ENCODE data around the gene SPRYD4. TPM values are rescaled to one million over a fixed set of nuclear protein-coding genes. Genes with fewer than 3 reads are reported as not detected.
"Not testable (repeated sequence)": the region's sequence is repeated elsewhere in the genome, so short reads cannot be mapped to it uniquely, and the experiment has no call there.

The SPRYD4 gene
- polyA plus RNA-seq, 1 experiment: 2.4 TPM

DNA sequence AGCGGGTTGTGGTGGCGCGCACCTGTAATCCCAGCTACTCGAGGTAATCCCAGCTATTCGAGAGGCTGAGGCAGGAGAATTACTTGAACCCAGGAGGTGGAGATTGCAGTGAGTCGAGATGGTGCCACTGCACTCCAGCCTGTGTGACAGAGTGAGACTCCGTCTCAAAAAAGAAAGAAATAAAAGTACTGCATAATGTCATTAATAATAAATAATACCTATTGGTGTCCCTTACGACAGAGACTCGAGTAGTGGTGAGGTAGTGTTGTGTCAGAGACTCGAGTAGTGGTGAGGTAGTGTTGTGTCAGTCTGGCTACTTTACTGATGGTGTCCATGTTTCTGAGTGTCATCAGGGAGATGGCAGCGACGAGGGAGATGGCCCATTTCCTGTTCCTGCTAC is 18.3 kb downstream of the SPRYD4 start:
- CTCF ChIA-PET: interaction anchor here (0.6 kb wide), 1 partner anchor 956 kb away, joined by 5 read pairs; no protein-coding TSS in a partner anchor
- DNase-seq (ENCODE audit: low read depth): no peak
- TF ChIP-seq, protein P1, sequence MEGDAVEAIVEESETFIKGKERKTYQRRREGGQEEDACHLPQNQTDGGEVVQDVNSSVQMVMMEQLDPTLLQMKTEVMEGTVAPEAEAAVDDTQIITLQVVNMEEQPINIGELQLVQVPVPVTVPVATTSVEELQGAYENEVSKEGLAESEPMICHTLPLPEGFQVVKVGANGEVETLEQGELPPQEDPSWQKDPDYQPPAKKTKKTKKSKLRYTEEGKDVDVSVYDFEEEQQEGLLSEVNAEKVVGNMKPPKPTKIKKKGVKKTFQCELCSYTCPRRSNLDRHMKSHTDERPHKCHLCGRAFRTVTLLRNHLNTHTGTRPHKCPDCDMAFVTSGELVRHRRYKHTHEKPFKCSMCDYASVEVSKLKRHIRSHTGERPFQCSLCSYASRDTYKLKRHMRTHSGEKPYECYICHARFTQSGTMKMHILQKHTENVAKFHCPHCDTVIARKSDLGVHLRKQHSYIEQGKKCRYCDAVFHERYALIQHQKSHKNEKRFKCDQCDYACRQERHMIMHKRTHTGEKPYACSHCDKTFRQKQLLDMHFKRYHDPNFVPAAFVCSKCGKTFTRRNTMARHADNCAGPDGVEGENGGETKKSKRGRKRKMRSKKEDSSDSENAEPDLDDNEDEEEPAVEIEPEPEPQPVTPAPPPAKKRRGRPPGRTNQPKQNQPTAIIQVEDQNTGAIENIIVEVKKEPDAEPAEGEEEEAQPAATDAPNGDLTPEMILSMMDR (IDR thresholded peaks at IDR 0.05; ENCODE audit: insufficient read depth, low read depth, low read length): no peak
- H3K27me3 ChIP-seq (ENCODE audit: control insufficient read depth, insufficient read depth, low read length): peaks cover 6% of the 10 kb centered on the region
- H3K36me3 ChIP-seq (ENCODE audit: control insufficient read depth, insufficient read depth, low read length): no peaks in the 10 kb centered on the region
- H3K4me3 ChIP-seq (ENCODE audit: low read depth, low read length): no peak overlapping the region
- POLR2A ChIA-PET: no interaction called here

DNA sequence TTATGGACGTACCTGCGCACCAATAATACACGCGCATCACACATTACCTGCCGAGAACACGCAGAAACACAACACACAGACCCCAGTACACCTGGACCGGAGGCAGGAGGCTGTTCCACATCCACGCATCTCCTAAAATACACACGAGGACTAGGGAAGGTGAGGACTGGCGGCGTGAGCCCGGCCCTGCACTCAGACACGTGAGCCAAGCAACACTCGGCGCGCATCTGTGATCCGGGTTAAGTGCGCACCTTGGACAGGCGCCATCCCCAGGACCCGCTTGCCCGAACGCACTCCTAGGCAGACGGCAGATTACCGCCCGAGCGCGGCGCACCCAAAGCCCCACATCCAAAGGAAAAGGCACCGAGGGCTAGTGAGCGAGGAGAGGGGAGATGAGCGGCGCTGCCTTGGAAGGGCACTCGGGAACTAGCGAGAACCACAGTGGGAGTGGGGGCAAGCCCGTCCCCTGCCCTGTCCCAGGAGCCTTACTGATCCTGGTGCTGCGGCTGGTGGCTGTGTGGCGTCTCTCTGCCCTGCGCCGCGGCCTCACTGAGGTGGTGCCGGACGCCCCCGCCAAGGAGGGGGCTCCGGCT is 19.2 kb downstream of the SPRYD4 start:
- H3K36me3 ChIP-seq (ENCODE audit: control insufficient read depth, insufficient read depth, low read length): no peaks in the 10 kb centered on the region
- CTCF ChIA-PET: interaction anchor here (1.2 kb wide), 1 partner anchor 18 kb away, joined by 3 read pairs; no protein-coding TSS in a partner anchor
- TF ChIP-seq, protein P1 (IDR thresholded peaks at IDR 0.05; ENCODE audit: insufficient read depth, low read depth, low read length): no peak
- POLR2A ChIA-PET: no interaction called here
- no peak for DNase-seq (ENCODE audit: low read depth)
- peak overlapping the region; percentile 52 for H3K4me3 ChIP-seq (ENCODE audit: low read depth, low read length)
- peaks cover 6% of the 10 kb centered on the region for H3K27me3 ChIP-seq (ENCODE audit: control insufficient read depth, insufficient read depth, low read length)

DNA sequence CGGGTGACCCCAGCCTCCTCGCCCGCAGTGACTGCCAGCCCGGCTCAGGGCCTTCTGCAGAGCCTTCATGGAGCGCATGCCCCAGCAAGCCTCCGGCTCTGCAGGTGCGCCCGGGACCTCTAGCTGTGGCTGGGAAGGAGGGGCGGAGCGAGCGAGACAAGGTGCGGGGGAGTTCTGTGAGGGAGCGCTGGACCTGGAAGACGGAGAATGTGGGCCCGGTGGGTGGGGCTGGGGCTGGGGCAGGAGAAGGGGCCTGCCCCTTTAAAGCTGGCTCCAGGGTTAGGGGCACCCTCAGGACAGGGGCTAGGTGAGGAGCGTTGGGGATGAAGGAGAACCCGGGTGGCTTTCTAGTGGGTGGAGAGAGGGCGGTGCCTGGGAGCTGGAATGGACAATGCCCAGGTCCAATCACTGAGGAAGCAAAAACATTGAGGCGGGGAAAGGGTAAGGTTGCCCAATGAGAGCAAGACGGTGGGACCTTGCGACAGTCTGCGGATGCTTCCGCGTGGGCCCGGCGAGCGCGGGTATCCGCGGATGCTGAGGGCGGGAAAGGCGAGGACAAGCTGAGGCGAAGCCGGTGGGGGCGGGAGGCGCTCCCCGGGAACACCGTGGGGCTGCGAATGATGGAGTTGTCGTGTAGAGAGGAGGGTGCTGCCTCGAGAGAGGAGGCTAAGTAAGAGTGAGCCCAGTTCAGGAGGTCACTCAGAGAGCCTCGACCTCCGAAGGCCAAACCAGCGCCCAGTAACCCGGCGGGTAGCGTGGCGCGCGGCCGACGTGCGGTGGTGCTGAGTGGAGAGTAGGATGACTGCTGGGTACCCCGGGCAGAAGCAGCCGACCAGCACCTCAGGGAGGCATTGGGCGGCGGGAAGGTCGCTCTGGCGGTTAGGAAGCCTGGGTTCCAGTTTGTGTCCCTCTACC is 19.9 kb downstream of the SPRYD4 start, which contains the start of gene GLS2:
GLS2 (minus strand) TSS at position 121 of the 915 bp plus-strand sequence; CDS start at position 78, 43 bp downstream.
- peaks cover 6% of the 10 kb centered on the region for H3K27me3 ChIP-seq (ENCODE audit: control insufficient read depth, insufficient read depth, low read length)
- ChIA-PET CTCF (interaction anchor here (0.6 to 1.2 kb wide), 2 partner anchors 17 to 22 kb away, joined by 3 to 4 read pairs; no protein-coding TSS in a partner anchor), POLR2A (interaction anchor here (0.6 kb wide), 1 partner anchor 146 kb away, joined by 4 read pairs; no protein-coding TSS in a partner anchor)
- H3K36me3 ChIP-seq (ENCODE audit: control insufficient read depth, insufficient read depth, low read length): no peaks in the 10 kb centered on the region
- TF ChIP-seq, protein P1 (IDR thresholded peaks at IDR 0.05; ENCODE audit: insufficient read depth, low read depth, low read length): no peak
- H3K4me3 ChIP-seq (ENCODE audit: low read depth, low read length): peak within 1 kb of the TSS; percentile 52
- DNase-seq (ENCODE audit: low read depth): peak; percentile 35

DNA sequence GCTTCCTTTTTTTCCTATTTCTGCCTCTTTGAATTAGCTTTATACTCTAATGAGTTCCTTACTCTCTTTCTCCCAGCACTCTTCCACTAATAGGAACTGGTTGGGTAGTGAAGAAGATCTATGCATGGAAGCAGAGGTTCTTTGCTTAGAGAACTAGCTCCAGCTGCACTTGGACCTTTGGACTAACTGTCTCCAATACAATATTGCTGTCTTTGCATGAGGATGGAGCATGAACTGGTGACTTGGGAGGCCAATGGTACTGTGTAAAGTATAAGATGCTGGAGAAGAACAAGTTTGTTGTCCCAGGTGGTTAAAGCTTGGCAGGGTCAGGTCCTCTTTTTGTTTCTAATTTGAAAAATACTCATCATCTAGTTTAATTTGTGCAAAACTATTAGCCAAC is 22.0 kb downstream of the SPRYD4 start:
- ChIA-PET POLR2A (interaction anchor here (0.6 kb wide), 1 partner anchor 104 kb away, joined by 3 read pairs; no protein-coding TSS in a partner anchor), CTCF (interaction anchor here (0.9 to 3.4 kb wide), 3 partner anchors 13 to 146 kb away, joined by 3 to 15 read pairs (median 4); no protein-coding TSS in a partner anchor)
- TF ChIP-seq, protein P1 (IDR thresholded peaks at IDR 0.05; ENCODE audit: insufficient read depth, low read depth, low read length): no peak

DNA sequence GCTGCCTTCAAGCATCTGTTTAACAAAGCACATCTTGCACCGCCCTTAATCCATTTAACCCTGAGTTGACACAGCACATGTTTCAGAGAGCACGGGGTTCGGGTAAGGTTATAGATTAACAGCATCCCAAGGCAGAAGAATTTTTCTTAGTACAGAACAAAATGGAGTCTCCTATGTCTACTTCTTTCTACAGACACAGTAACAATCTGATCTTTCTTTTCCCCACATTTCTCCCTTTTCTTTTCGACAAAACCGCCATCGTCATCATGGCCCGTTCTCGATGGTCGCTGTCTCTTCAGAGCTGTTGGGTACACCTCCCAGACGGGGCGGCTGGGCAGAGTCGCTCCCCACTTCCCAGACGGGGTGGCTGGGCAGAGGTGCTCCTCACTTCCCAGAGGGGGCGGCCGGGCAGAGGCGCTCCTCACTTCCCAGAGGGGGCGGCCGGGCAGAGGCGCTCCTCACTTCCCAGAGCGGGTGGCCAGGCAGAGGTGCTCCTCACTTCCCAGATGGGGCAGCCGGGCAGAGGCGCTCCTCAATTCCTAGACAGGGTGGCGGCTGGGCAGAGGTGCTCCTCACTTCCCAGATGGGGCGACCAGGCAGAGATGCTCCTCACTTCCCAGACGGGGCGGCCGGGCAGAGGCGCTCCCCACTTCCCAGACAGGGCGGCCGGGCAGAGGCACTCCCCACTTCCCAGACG is 25.2 kb downstream of the SPRYD4 start:
- H3K4me3 ChIP-seq (ENCODE audit: low read depth, low read length); CTCF ChIA-PET; H3K36me3 ChIP-seq (ENCODE audit: control insufficient read depth, insufficient read depth, low read length); POLR2A ChIA-PET; H3K27me3 ChIP-seq (ENCODE audit: control insufficient read depth, insufficient read depth, low read length); DNase-seq (ENCODE audit: low read depth): not testable (repeated sequence)

More for the DNA sequence above, 22.0 kb downstream of the SPRYD4 start:
- Histone ChIP-seq H3K27me3 (ENCODE audit: control insufficient read depth, insufficient read depth, low read length) (peaks cover 6% of the 10 kb centered on the region), H3K36me3 (ENCODE audit: control insufficient read depth, insufficient read depth, low read length) (no peaks in the 10 kb centered on the region), H3K4me3 (ENCODE audit: low read depth, low read length) (no peak overlapping the region)
- DNase-seq (ENCODE audit: low read depth): no peak

DNA sequence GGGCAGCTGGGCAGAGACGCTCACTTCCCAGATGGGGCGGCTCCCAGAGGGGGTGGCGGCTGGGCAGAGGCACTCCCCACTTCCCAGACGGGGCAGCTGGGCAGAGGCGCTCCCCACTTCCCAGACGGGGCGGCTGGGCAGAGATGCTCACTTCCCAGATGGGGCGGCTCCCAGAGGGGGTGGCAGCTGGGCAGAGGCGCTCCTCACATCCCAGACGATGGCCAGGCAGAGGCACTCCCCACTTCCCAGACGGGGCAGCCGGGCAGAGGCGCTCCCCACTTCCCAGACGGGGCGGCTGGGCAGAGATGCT is 25.7 kb downstream of the SPRYD4 start:
- H3K36me3 ChIP-seq (ENCODE audit: control insufficient read depth, insufficient read depth, low read length); CTCF ChIA-PET; H3K4me3 ChIP-seq (ENCODE audit: low read depth, low read length); DNase-seq (ENCODE audit: low read depth); POLR2A ChIA-PET; H3K27me3 ChIP-seq (ENCODE audit: control insufficient read depth, insufficient read depth, low read length): not testable (repeated sequence)

DNA sequence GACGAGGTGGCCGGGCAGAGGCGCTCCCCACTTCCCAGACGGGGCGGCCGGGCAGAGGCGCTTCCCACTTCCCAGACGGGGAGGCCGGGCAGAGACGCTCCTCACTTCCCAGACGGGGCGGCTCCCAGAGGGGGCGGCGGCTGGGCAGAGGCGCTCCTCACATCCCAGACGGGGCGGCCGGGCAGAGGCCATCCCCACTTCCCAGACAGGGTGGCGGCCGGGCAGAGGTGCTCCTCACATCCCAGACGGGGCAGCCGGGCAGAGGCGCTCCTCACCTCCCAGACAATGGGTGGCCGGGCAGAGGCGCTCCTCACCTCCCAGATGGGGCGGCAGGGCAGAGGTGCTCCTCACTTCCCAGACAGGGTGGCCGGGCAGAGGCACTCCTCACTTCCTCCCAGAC is 26.1 kb downstream of the SPRYD4 start:
- H3K4me3 ChIP-seq (ENCODE audit: low read depth, low read length); POLR2A ChIA-PET; H3K36me3 ChIP-seq (ENCODE audit: control insufficient read depth, insufficient read depth, low read length); H3K27me3 ChIP-seq (ENCODE audit: control insufficient read depth, insufficient read depth, low read length); CTCF ChIA-PET; DNase-seq (ENCODE audit: low read depth): not testable (repeated sequence)
